ENCODE measurements around the gene YIPF2. TPM values are rescaled to one million over a fixed set of nuclear protein-coding genes. Genes with fewer than 3 reads are reported as not detected.

YIPF2 gene
- total RNA-seq, 2 donors from 2014 or later: 19.5 to 19.8 TPM

- Mint-ChIP-seq H3K36me3 (ENCODE audit: low read depth) (no peaks in the 10 kb centered on the region), H3K4me3 (peak overlapping the region; percentile 39), H3K4me1 (peaks cover 8% of the 10 kb centered on the region), H3K27ac (no peak overlapping the region), H3K27me3 (no peaks in the 10 kb centered on the region)
- H3K9me3 ChIP-seq (ENCODE audit: control insufficient read depth, low read length, poor library complexity, severe bottlenecking): no peaks in the 10 kb centered on the region
- DNase-seq (no peak), ATAC-seq (no peak)
Measured at GRCh38 chr19:10923260-10924112, 5.0 kb downstream of the YIPF2 start.

- no peak for DNase-seq
- ATAC-seq: no peak
- Mint-ChIP-seq H3K36me3 (ENCODE audit: low read depth) (no peaks in the 10 kb centered on the region), H3K4me3 (no peak overlapping the region), H3K27me3 (no peaks in the 10 kb centered on the region), H3K4me1 (peaks cover 6% of the 10 kb centered on the region), H3K27ac (no peak overlapping the region)
- no peaks in the 10 kb centered on the region for H3K9me3 ChIP-seq (ENCODE audit: control insufficient read depth, low read length, poor library complexity, severe bottlenecking)
Measured at GRCh38 chr19:10922638-10923014, 5.8 kb downstream of the YIPF2 start.

GRCh38 chr19:10921910-10922637 is 6.4 kb downstream of the YIPF2 start:
- ATAC-seq (no peak), DNase-seq (no peak)
- H3K36me3 Mint-ChIP-seq (ENCODE audit: low read depth): no peaks in the 10 kb centered on the region
- H3K4me1 Mint-ChIP-seq: peaks cover 2% of the 10 kb centered on the region
- no peaks in the 10 kb centered on the region for H3K27me3 Mint-ChIP-seq
- H3K9me3 ChIP-seq (ENCODE audit: control insufficient read depth, low read length, poor library complexity, severe bottlenecking): no peaks in the 10 kb centered on the region
- no peak overlapping the region for H3K27ac Mint-ChIP-seq
- H3K4me3 Mint-ChIP-seq: no peak overlapping the region

- no peaks in the 10 kb centered on the region for H3K9me3 ChIP-seq (ENCODE audit: control insufficient read depth, low read length, poor library complexity, severe bottlenecking)
- ATAC-seq (no peak), DNase-seq (no peak)
- Mint-ChIP-seq H3K4me3 (no peak overlapping the region), H3K27me3 (no peaks in the 10 kb centered on the region), H3K27ac (no peak overlapping the region), H3K4me1 (peaks cover 2% of the 10 kb centered on the region), H3K36me3 (ENCODE audit: low read depth) (no peaks in the 10 kb centered on the region)
Measured at GRCh38 chr19:10921199-10921909, 7.1 kb downstream of the YIPF2 start.

GRCh38 chr19:10920781-10921180 is 7.7 kb downstream of the YIPF2 start:
- Mint-ChIP-seq H3K4me3 (no peak overlapping the region), H3K36me3 (ENCODE audit: low read depth) (no peaks in the 10 kb centered on the region), H3K27ac (no peak overlapping the region), H3K4me1 (peaks cover 2% of the 10 kb centered on the region), H3K27me3 (no peaks in the 10 kb centered on the region)
- ATAC-seq: no peak
- H3K9me3 ChIP-seq (ENCODE audit: control insufficient read depth, low read length, poor library complexity, severe bottlenecking): no peaks in the 10 kb centered on the region
- no peak for DNase-seq

- ATAC-seq: no peak
- no peaks in the 10 kb centered on the region for H3K36me3 Mint-ChIP-seq (ENCODE audit: low read depth)
- H3K9me3 ChIP-seq (ENCODE audit: control insufficient read depth, low read length, poor library complexity, severe bottlenecking): no peaks in the 10 kb centered on the region
- H3K4me1 Mint-ChIP-seq: peaks cover 2% of the 10 kb centered on the region
- H3K27me3 Mint-ChIP-seq: no peaks in the 10 kb centered on the region
- no peak overlapping the region for H3K4me3 Mint-ChIP-seq
- no peak overlapping the region for H3K27ac Mint-ChIP-seq
- DNase-seq: no peak
Measured at GRCh38 chr19:10920288-10920655, 8.2 kb downstream of the YIPF2 start.

GRCh38 chr19:10919352-10920287 is 8.8 kb downstream of the YIPF2 start:
- Mint-ChIP-seq H3K4me3 (no peak overlapping the region), H3K36me3 (ENCODE audit: low read depth) (no peaks in the 10 kb centered on the region), H3K27me3 (no peaks in the 10 kb centered on the region), H3K27ac (no peak overlapping the region), H3K4me1 (peaks cover under 1% of the 10 kb centered on the region)
- DNase-seq (no peak), ATAC-seq (no peak)
- H3K9me3 ChIP-seq (ENCODE audit: control insufficient read depth, low read length, poor library complexity, severe bottlenecking): no peaks in the 10 kb centered on the region

GRCh38 chr19:10918359-10918758 is 10.1 kb downstream of the YIPF2 start:
- no peaks in the 10 kb centered on the region for H3K9me3 ChIP-seq (ENCODE audit: control insufficient read depth, low read length, poor library complexity, severe bottlenecking)
- H3K4me3 Mint-ChIP-seq: no peak overlapping the region
- H3K27me3 Mint-ChIP-seq: no peaks in the 10 kb centered on the region
- no peak for DNase-seq
- no peak for ATAC-seq
- H3K4me1 Mint-ChIP-seq: no peaks in the 10 kb centered on the region
- no peaks in the 10 kb centered on the region for H3K36me3 Mint-ChIP-seq (ENCODE audit: low read depth)
- peak overlapping the region; percentile 53 for H3K27ac Mint-ChIP-seq

GRCh38 chr19:10916602-10917001 is 11.8 kb downstream of the YIPF2 start:
- Mint-ChIP-seq H3K27ac (no peak overlapping the region), H3K4me1 (no peaks in the 10 kb centered on the region), H3K36me3 (ENCODE audit: low read depth) (no peaks in the 10 kb centered on the region), H3K4me3 (no peak overlapping the region), H3K27me3 (no peaks in the 10 kb centered on the region)
- no peak for ATAC-seq
- no peaks in the 10 kb centered on the region for H3K9me3 ChIP-seq (ENCODE audit: control insufficient read depth, low read length, poor library complexity, severe bottlenecking)
- no peak for DNase-seq

GRCh38 chr19:10915130-10916091 is 13.0 kb downstream of the YIPF2 start:
- Mint-ChIP-seq H3K36me3 (ENCODE audit: low read depth) (no peaks in the 10 kb centered on the region), H3K27ac (peak overlapping the region; percentile 29), H3K4me3 (no peak overlapping the region), H3K27me3 (no peaks in the 10 kb centered on the region), H3K4me1 (no peaks in the 10 kb centered on the region)
- DNase-seq: no peak
- no peak for ATAC-seq
- no peaks in the 10 kb centered on the region for H3K9me3 ChIP-seq (ENCODE audit: control insufficient read depth, low read length, poor library complexity, severe bottlenecking)

GRCh38 chr19:10913716-10914340 is 14.6 kb downstream of the YIPF2 start:
- ATAC-seq (no peak), DNase-seq (no peak)
- Mint-ChIP-seq H3K36me3 (ENCODE audit: low read depth) (no peaks in the 10 kb centered on the region), H3K4me3 (no peak overlapping the region), H3K27me3 (no peaks in the 10 kb centered on the region), H3K27ac (no peak overlapping the region), H3K4me1 (no peaks in the 10 kb centered on the region)
- H3K9me3 ChIP-seq (ENCODE audit: control insufficient read depth, low read length, poor library complexity, severe bottlenecking): no peaks in the 10 kb centered on the region
